Loucy (cell line): ENCODE data around the gene NQO2.
"Not testable (repeated sequence)": the region's sequence is repeated elsewhere in the genome, so short reads cannot be mapped to it uniquely, and the experiment has no call there.

Experiments used
- H2AFZ ChIP-seq: fragments of 200-600 bp; sonication (generic); 2 replicates; pipeline ENCODE4 v1.6.0; 2016; ENCODE audit warnings: antibody characterized with exemption, mild to moderate bottlenecking, low read length, moderate library complexity
- H3F3A ChIP-seq: fragments of 200-600 bp; 2 replicates; pipeline ENCODE4 v1.6.0; 2016; ENCODE audit warnings: antibody characterized with exemption, low read depth, mild to moderate bottlenecking
- H3K27me3 ChIP-seq: fragments of 200-600 bp; sonication (generic); 2 replicates; pipeline ENCODE4 v1.6.1; 2014; ENCODE audit warnings: low read length, mild to moderate bottlenecking; ENCODE audit not compliant: insufficient read depth, poor library complexity, severe bottlenecking
- H3K36me3 ChIP-seq: fragments of 200-600 bp; sonication (generic); 2 replicates; pipeline ENCODE4 v1.6.1; 2016; ENCODE audit warnings: low read length; ENCODE audit not compliant: insufficient read depth
- H3K4me1 ChIP-seq: fragments of 200-600 bp; sonication (generic); 2 replicates; pipeline ENCODE4 v1.5.1; 2014; ENCODE audit warnings: low read length, mild to moderate bottlenecking; ENCODE audit not compliant: insufficient read depth, poor library complexity, severe bottlenecking
- H3K4me2 ChIP-seq: fragments of 200-600 bp; sonication (generic); 2 replicates; pipeline ENCODE4 v1.6.0; 2014; ENCODE audit warnings: antibody characterized with exemption, low read length, low read depth, mild to moderate bottlenecking; ENCODE audit not compliant: poor library complexity, severe bottlenecking
- H3K4me3 ChIP-seq: fragments of 200-600 bp; sonication (generic); 2 replicates; pipeline ENCODE4 v1.5.1; 2014; ENCODE audit warnings: low read length, mild to moderate bottlenecking, mixed read lengths; ENCODE audit not compliant: poor library complexity, severe bottlenecking
- H3K79me2 ChIP-seq: fragments of 200-600 bp; sonication (generic); 2 replicates; pipeline ENCODE4 v1.6.1; 2014; ENCODE audit warnings: low read length; ENCODE audit not compliant: insufficient read depth
- H3K9ac ChIP-seq: fragments of 200-600 bp; sonication (generic); 2 replicates; pipeline ENCODE4 v1.6.0; 2014; ENCODE audit warnings: mild to moderate bottlenecking, low read depth, low read length, moderate library complexity; ENCODE audit not compliant: poor library complexity, severe bottlenecking
- H3K9me2 ChIP-seq: fragments of 200-600 bp; sonication (generic); replicated peaks from 2 replicates; pipeline ENCODE4 v1.6.1; 2016; ENCODE audit warnings: low read depth, low read length, mixed read lengths
- H3K9me3 ChIP-seq: fragments of 200-600 bp; sonication (generic); 2 replicates; pipeline ENCODE4 v1.6.1; 2014; ENCODE audit warnings: mild to moderate bottlenecking, antibody characterized with exemption, low read length, low read depth; ENCODE audit not compliant: insufficient read depth
- H4K20me1 ChIP-seq: fragments of 200-600 bp; sonication (generic); 2 replicates; pipeline ENCODE4 v1.6.0; 2014; ENCODE audit warnings: antibody characterized with exemption, low read length, mild to moderate bottlenecking; ENCODE audit not compliant: insufficient read depth, poor library complexity, severe bottlenecking
- EZH2phosphoT487 ChIP-seq: fragments of 200-600 bp; IDR thresholded peaks from 2 replicates; pipeline ENCODE4 v1.6.1; 2018; ENCODE audit warnings: antibody characterized with exemption, mild to moderate bottlenecking, moderate library complexity, borderline replicate concordance
- TF ChIP-seq, protein P1 (sequence below): fragments of 200-600 bp; sonication (generic); conservative IDR thresholded peaks from 2 replicates; pipeline ENCODE4 v1.5.1; 2014; ENCODE audit warnings: mild to moderate bottlenecking, antibody characterized with exemption, low read length

NQO2 gene

DNA sequence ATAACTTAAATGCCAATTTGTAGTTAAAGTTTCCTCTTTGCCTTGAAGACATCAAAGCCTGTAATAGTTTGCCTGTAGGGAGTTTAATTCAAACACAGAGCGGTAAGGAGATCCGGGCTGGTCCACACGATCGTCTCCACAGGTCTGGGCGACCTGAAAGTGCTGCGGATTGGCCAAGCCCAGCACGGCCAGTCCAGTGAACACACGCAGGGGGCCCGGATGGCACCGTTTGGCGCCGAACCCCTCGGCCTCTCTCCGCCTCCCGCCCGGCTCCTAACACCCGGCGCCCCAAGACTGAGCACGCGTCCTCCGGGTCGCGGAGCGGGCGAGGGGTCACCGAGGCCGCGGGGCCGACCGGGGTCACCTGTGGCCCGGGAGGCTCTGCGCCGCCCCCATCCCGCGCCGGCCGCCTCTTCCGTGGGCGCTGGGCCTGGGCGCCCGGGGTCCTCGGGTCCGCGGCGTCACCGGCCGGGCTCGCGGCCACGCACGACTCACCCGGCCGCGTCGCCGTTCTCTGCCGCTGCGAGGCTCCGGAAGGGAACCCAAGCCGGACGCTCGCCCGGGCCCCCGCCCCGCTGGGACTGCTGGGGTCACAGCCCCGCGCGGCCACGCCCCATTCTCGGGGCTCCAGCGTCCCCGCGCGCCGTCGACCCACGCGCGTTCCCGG is 28.8 kb upstream of the NQO2 start:
- peaks cover 10% of the 10 kb centered on the region for H3K4me1 ChIP-seq
- H3K9ac ChIP-seq = peak overlapping the region; percentile 76
- 0 out of 2 replicates have a peak, but pooled peaks cover 4% of the 10 kb centered on the region for H3F3A ChIP-seq
- H3K9me3 ChIP-seq = no peaks in the 10 kb centered on the region; the same call in 1 of the 2 replicates
- H4K20me1 ChIP-seq = no peaks in the 10 kb centered on the region
- peak overlapping the region; percentile 78 for H3K4me3 ChIP-seq
- 0 out of 2 replicates have a peak, but pooled peaks cover 8% of the 10 kb centered on the region for H3K79me2 ChIP-seq
- peak overlapping the region; percentile 95; the same call in 1 of the 2 replicates for H2AFZ ChIP-seq
- H3K27me3 ChIP-seq = no peaks in the 10 kb centered on the region
- H3K4me2 ChIP-seq = peak overlapping the region; percentile 73
- no peaks in the 10 kb centered on the region for H3K36me3 ChIP-seq
- no peak for TF ChIP-seq EZH2phosphoT487
- TF ChIP-seq, protein P1, sequence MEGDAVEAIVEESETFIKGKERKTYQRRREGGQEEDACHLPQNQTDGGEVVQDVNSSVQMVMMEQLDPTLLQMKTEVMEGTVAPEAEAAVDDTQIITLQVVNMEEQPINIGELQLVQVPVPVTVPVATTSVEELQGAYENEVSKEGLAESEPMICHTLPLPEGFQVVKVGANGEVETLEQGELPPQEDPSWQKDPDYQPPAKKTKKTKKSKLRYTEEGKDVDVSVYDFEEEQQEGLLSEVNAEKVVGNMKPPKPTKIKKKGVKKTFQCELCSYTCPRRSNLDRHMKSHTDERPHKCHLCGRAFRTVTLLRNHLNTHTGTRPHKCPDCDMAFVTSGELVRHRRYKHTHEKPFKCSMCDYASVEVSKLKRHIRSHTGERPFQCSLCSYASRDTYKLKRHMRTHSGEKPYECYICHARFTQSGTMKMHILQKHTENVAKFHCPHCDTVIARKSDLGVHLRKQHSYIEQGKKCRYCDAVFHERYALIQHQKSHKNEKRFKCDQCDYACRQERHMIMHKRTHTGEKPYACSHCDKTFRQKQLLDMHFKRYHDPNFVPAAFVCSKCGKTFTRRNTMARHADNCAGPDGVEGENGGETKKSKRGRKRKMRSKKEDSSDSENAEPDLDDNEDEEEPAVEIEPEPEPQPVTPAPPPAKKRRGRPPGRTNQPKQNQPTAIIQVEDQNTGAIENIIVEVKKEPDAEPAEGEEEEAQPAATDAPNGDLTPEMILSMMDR = no peak
- H3K9me2 ChIP-seq = no peaks in the 10 kb centered on the region

DNA sequence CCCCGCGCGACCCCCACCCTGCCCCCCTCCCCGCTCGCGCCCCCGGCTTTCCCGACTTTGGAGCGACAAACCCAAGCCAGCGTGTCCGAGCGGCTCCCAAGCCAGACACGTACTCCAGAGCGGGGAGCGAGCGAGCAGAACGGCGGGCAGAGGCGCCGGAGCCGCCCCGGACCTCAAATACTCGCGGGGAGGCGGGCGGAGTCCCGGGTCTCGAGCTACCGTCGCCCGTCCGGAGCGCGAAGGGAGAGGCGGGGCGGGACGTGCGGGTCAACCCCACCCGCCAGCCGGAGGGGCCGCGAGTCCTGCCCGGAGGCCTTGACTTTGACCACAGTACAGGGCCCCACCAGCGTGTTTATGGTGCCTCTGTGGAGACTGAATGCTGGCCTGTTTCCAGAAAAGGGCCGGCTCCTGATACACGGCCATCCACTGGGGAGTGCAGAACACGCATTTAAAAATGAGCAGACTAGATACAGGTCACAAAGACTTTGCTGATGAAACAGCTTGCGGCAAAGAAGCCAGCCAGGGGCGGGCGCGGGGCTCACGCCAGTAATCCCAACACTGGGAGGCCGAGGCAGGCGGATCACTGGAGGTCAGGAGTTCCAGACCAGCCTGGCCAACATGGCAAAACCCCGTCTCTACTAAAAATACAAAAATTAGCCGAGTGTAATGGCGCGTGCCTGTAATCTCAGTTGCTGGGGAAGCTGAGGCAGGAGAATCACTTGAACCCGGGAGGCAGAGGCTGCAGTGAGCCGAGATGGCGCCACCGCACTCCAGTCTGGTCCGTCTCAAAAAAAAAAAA is 28.1 kb upstream of the NQO2 start, which contains the start of gene SERPINB6:
Gene SERPINB6, minus strand, starts transcription at position 148 of the 799 bp plus-strand sequence. CDS start 12,235 bp downstream, outside the sequence.
- TF ChIP-seq, protein P1 = no peak; the same call in 1 of the 2 replicates
- TF ChIP-seq EZH2phosphoT487 = no peak
- H3K27me3 ChIP-seq = no peaks in the 10 kb centered on the region
- peak within 1 kb of the TSS; percentile 95 for H2AFZ ChIP-seq
- H3K4me1 ChIP-seq = peaks cover 10% of the 10 kb centered on the region
- no peaks in the 10 kb centered on the region for H4K20me1 ChIP-seq
- H3K4me2 ChIP-seq = peak within 1 kb of the TSS; percentile 73
- no peaks in the 10 kb centered on the region for H3K9me2 ChIP-seq
- no peaks in the 10 kb centered on the region; the same call in 1 of the 2 replicates for H3K9me3 ChIP-seq
- 0 out of 2 replicates have a peak, but pooled peaks cover 4% of the 10 kb centered on the region for H3F3A ChIP-seq
- peak within 1 kb of the TSS; percentile 78 for H3K4me3 ChIP-seq
- 0 out of 2 replicates have a peak, but pooled peaks cover 8% of the 10 kb centered on the region for H3K79me2 ChIP-seq
- H3K9ac ChIP-seq = peak within 1 kb of the TSS; percentile 76
- H3K36me3 ChIP-seq = no peaks in the 10 kb centered on the region

DNA sequence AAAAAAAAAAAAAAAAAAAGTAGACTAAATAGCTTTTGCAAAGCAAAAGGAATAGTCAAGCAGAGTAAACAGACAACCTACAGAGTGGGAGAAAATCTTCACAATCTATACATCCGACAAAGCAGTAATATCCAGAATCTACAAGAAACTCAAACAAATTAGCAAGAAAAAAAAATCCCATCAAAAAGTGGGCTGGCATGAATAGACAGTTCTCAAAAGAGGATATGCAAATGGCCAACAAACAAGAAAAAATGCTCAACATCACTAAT is 27.5 kb upstream of the NQO2 start:
- not testable (repeated sequence) for H4K20me1 ChIP-seq, H3K36me3 ChIP-seq, H3F3A ChIP-seq, H3K9me2 ChIP-seq, H3K9me3 ChIP-seq, H3K27me3 ChIP-seq, H2AFZ ChIP-seq, H3K79me2 ChIP-seq, H3K4me1 ChIP-seq
- Histone ChIP-seq H3K4me3 (peak overlapping the region; percentile 78), H3K4me2 (peak overlapping the region; percentile 73), H3K9ac (peak overlapping the region; percentile 76)

DNA sequence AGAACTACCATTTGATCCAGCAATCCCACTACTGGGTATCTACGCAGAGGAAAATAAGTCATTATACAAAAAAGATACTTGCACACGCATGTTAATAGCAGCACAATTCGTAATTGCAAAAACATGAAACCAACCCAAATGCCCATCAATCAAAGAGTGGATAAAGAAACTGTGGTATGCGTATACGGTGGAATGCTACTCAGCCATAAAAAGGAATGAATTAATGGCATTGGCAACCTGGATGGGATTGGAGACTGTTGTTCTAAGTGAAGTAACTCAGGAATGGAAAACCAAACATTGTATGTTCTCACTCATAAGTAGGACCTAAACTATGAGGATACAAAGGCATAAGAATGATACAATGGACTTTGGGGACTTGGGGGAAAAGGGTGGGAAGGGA is 27.0 kb upstream of the NQO2 start:
- H2AFZ ChIP-seq, H3K79me2 ChIP-seq, H3K36me3 ChIP-seq, H3K9me2 ChIP-seq, H3K27me3 ChIP-seq, H3K4me2 ChIP-seq, H3F3A ChIP-seq, H3K9ac ChIP-seq, H3K4me3 ChIP-seq, H4K20me1 ChIP-seq, H3K4me1 ChIP-seq, H3K9me3 ChIP-seq: not testable (repeated sequence)

DNA sequence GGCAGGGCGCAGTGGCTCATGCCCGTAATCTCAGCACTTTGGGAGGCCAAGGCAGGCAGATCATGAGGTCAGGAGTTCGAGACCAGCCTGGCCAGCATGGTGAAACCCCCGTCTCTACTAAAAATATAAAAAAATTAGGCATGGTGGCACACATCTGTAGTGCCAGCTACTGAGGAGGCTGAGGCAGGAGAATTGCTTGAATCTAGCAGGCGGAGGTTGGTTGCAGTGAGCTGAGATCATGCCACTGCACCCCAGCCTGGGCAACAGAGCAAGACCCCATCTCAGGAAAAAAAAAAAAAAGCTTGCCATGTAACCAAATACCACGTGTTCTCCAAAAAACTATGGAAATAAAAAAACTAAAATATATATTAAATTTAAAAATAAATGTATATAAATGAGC is 26.5 kb upstream of the NQO2 start:
- H4K20me1 ChIP-seq, H3K9ac ChIP-seq, H3K79me2 ChIP-seq, H3K4me1 ChIP-seq, H3K27me3 ChIP-seq, H3K9me3 ChIP-seq, H3K9me2 ChIP-seq, H2AFZ ChIP-seq, H3K4me2 ChIP-seq, H3K4me3 ChIP-seq, H3K36me3 ChIP-seq, H3F3A ChIP-seq: not testable (repeated sequence)
